HepG2 (cell line): Measurements from ENCODE around the gene ITIH1. TPM values are rescaled to one million over a fixed set of nuclear protein-coding genes. Genes with fewer than 3 reads are reported as not detected.

ENCODE experiments used
- AFF4 ChIP-seq: sonication (generic); formaldehyde crosslinking; IDR thresholded peaks from 2 replicates; pipeline ENCODE4 v1.4.0; 2020; ENCODE audit warnings: missing genetic modification reagents
- AGO2 ChIP-seq: fragments of 200-400 bp; formaldehyde crosslinking; optimal IDR thresholded peaks from 2 replicates; pipeline ENCODE3; 2017; ENCODE audit warnings: mild to moderate bottlenecking, low read depth, low read length, moderate library complexity
- CC2D1A ChIP-seq: sonication (generic); formaldehyde crosslinking; IDR thresholded peaks from 2 replicates; pipeline ENCODE4 v1.8.1; 2023; ENCODE audit warnings: mild to moderate bottlenecking, missing genetic modification reagents
- DMAP1 ChIP-seq: IDR thresholded peaks from 2 replicates; pipeline ENCODE4 v1.6.1; 2016
- FIP1L1 ChIP-seq: fragments of 200-400 bp; formaldehyde crosslinking; IDR thresholded peaks from 2 replicates; pipeline ENCODE4 v1.6.1; 2018; ENCODE audit warnings: low read depth, mild to moderate bottlenecking, low read length, moderate library complexity, borderline replicate concordance; ENCODE audit not compliant: insufficient read depth
- FOSL1 ChIP-seq: sonication (generic); formaldehyde crosslinking; IDR thresholded peaks from 2 replicates; pipeline ENCODE4 v1.9.0; 2021; ENCODE audit warnings: missing genetic modification reagents, borderline replicate concordance
- FOXJ3 ChIP-seq: sonication (generic); formaldehyde crosslinking; IDR thresholded peaks from 2 replicates; pipeline ENCODE4 v1.4.0; 2020; ENCODE audit warnings: missing genetic modification reagents, mild to moderate bottlenecking, borderline replicate concordance
- GTF3A ChIP-seq: sonication (generic); formaldehyde crosslinking; conservative IDR thresholded peaks from 2 replicates; pipeline ENCODE4 v1.4.0; 2020; ENCODE audit warnings: mild to moderate bottlenecking, missing genetic modification reagents
- HNF4G ChIP-seq, 2 experiments: sonication (generic) in 1 of 2; formaldehyde crosslinking in 1 of 2; IDR thresholded peaks; 2 replicates each; pipeline versions ENCODE4 v1.4.0 to v1.6.1; 2011 to 2020; ENCODE audit warnings: borderline replicate concordance in 2 of 2, low read depth in 2 of 2, mild to moderate bottlenecking in 2 of 2, low read length in 1 of 2, missing genetic modification reagents in 1 of 2, moderate library complexity in 1 of 2
- HNRNPL ChIP-seq: fragments of 200-400 bp; formaldehyde crosslinking; IDR thresholded peaks from 2 replicates; pipeline ENCODE4 v1.6.1; 2017; ENCODE audit warnings: mild to moderate bottlenecking, low read depth, low read length
- HOXA9 ChIP-seq: sonication (generic); formaldehyde crosslinking; IDR thresholded peaks from 2 replicates; pipeline ENCODE4 v1.8.1; 2022; ENCODE audit warnings: missing genetic modification reagents, mild to moderate bottlenecking, moderate library complexity, borderline replicate concordance
- KDM2A ChIP-seq: sonication (generic); formaldehyde crosslinking; IDR thresholded peaks from 2 replicates; pipeline ENCODE4 v1.4.0; 2020; ENCODE audit warnings: low read depth, missing genetic modification reagents, borderline replicate concordance
- POLR2G ChIP-seq: fragments of 200-400 bp; formaldehyde crosslinking; IDR thresholded peaks from 2 replicates; pipeline ENCODE4 v1.6.1; 2018; ENCODE audit warnings: mild to moderate bottlenecking, low read depth, low read length, moderate library complexity
- STAT5B ChIP-seq: sonication (generic); formaldehyde crosslinking; IDR thresholded peaks from 2 replicates; pipeline ENCODE4 v1.4.0; 2020; ENCODE audit warnings: missing genetic modification reagents
- ZNF136 ChIP-seq: sonication (generic); formaldehyde crosslinking; IDR thresholded peaks from 2 replicates; pipeline ENCODE4 v1.8.1; 2022; ENCODE audit warnings: low read depth, mild to moderate bottlenecking, moderate library complexity, missing genetic modification reagents
- ZNF431 ChIP-seq: sonication (generic); formaldehyde crosslinking; IDR thresholded peaks from 2 replicates; pipeline ENCODE4 v1.9.0; 2022; ENCODE audit warnings: missing genetic modification reagents, low read depth, mild to moderate bottlenecking, borderline replicate concordance
- ZNF569 ChIP-seq: sonication (generic); formaldehyde crosslinking; IDR thresholded peaks from 2 replicates; pipeline ENCODE4 v1.5.0; 2020; ENCODE audit warnings: mild to moderate bottlenecking, missing genetic modification reagents, moderate library complexity, borderline replicate concordance
- ZNF724P ChIP-seq: sonication (generic); formaldehyde crosslinking; IDR thresholded peaks from 2 replicates; pipeline ENCODE4 v1.8.0; 2022; ENCODE audit warnings: missing genetic modification reagents, borderline replicate concordance
- polyA plus RNA-seq, 8 experiments: library from polyadenylated mRNA; depleted of rRNA in 3 of 8; stranded (reverse) in 7 of 8; unstranded in 1 of 8; fragments of >200 nt; fragmentation: Illumina TruSeq in 4 of 8; extraction: Trizol in 4 of 8; gene quantifications; 2 replicates each; pipeline versions ENCODE4 v1.2.1 to v1.2.3, GENCODE V29; 2011 to 2016; ENCODE audit warnings: low read depth in 4 of 8, missing spikeins in 1 of 8, mixed read lengths in 1 of 8; ENCODE audit not compliant: insufficient read depth in 1 of 8
- total RNA-seq, 5 experiments: library from RNA; depleted of rRNA; stranded (reverse); fragments of >200 nt; fragmentation: Illumina TruSeq; extraction: Trizol; gene quantifications; 2 replicates each; pipeline ENCODE4 v1.2.3, GENCODE V29; 2016; ENCODE audit warnings: low read depth in 1 of 5
- TF ChIP-seq, protein P1 (sequence below): IDR thresholded peaks from 2 replicates; pipeline ENCODE4 v1.6.1; 2012; ENCODE audit warnings: inconsistent platforms
- TF ChIP-seq, protein P2 (sequence below): sonication (generic); formaldehyde crosslinking; IDR thresholded peaks from 2 replicates; pipeline ENCODE4 v1.4.0; 2020; ENCODE audit warnings: missing genetic modification reagents
- TF ChIP-seq, protein P3 (sequence below): sonication (generic); formaldehyde crosslinking; IDR thresholded peaks from 2 replicates; pipeline ENCODE4 v1.4.0; 2020; ENCODE audit warnings: missing genetic modification reagents, borderline replicate concordance

Gene ITIH1
- total and polyA plus RNA-seq, 2 of the 13 experiments (the other 11 are each of a cell fraction or from before 2014, with no cell fraction given) = 12.3 to 19.6 TPM

GRCh38 chr3:52795298-52795900 is 18.0 kb downstream of the ITIH1 start (continued):
- TF ChIP-seq ZNF724P (CRISPR knock-in tag) = peak; percentile 61; the same call in 1 of the 2 replicates
- no peak for TF ChIP-seq STAT5B (CRISPR knock-in tag)
- TF ChIP-seq DMAP1 (CRISPR knock-in tag) = 0 out of 2 replicates have a peak, but pooled peaks have one; percentile 46
- TF ChIP-seq AFF4 = no peak
- no peak for TF ChIP-seq HNRNPL
- TF ChIP-seq, protein P1, sequence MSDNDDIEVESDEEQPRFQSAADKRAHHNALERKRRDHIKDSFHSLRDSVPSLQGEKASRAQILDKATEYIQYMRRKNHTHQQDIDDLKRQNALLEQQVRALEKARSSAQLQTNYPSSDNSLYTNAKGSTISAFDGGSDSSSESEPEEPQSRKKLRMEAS = peak; percentile 81
- no peak for TF ChIP-seq AGO2
- TF ChIP-seq FIP1L1 = no peak
- TF ChIP-seq, protein P2, sequence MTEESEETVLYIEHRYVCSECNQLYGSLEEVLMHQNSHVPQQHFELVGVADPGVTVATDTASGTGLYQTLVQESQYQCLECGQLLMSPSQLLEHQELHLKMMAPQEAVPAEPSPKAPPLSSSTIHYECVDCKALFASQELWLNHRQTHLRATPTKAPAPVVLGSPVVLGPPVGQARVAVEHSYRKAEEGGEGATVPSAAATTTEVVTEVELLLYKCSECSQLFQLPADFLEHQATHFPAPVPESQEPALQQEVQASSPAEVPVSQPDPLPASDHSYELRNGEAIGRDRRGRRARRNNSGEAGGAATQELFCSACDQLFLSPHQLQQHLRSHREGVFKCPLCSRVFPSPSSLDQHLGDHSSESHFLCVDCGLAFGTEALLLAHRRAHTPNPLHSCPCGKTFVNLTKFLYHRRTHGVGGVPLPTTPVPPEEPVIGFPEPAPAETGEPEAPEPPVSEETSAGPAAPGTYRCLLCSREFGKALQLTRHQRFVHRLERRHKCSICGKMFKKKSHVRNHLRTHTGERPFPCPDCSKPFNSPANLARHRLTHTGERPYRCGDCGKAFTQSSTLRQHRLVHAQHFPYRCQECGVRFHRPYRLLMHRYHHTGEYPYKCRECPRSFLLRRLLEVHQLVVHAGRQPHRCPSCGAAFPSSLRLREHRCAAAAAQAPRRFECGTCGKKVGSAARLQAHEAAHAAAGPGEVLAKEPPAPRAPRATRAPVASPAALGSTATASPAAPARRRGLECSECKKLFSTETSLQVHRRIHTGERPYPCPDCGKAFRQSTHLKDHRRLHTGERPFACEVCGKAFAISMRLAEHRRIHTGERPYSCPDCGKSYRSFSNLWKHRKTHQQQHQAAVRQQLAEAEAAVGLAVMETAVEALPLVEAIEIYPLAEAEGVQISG (CRISPR knock-in tag) = peak; percentile 89
- peak; percentile 68; the same call in 1 of the 2 replicates for TF ChIP-seq FOXJ3 (CRISPR knock-in tag)
- TF ChIP-seq ZNF136 = no peak
- TF ChIP-seq KDM2A (CRISPR knock-in tag) = peak; percentile 42; the same call in 1 of the 2 replicates
- TF ChIP-seq CC2D1A (CRISPR knock-in tag) = 0 out of 2 replicates have a peak, but pooled peaks have one; percentile 75
- no peak for TF ChIP-seq POLR2G
- 0 out of 2 replicates have a peak, but pooled peaks have one; percentile 23 for TF ChIP-seq ZNF431
- no peak for TF ChIP-seq HNF4G (IDR thresholded peaks at IDR 0.05; ENCODE audit: borderline replicate concordance, low read depth, low read length)
- peak; percentile 70; the same call in 1 of the 2 replicates for TF ChIP-seq HNF4G (CRISPR knock-in tag; IDR thresholded peaks at IDR 0.05; ENCODE audit: borderline replicate concordance, low read depth)
- TF ChIP-seq, protein P3, sequence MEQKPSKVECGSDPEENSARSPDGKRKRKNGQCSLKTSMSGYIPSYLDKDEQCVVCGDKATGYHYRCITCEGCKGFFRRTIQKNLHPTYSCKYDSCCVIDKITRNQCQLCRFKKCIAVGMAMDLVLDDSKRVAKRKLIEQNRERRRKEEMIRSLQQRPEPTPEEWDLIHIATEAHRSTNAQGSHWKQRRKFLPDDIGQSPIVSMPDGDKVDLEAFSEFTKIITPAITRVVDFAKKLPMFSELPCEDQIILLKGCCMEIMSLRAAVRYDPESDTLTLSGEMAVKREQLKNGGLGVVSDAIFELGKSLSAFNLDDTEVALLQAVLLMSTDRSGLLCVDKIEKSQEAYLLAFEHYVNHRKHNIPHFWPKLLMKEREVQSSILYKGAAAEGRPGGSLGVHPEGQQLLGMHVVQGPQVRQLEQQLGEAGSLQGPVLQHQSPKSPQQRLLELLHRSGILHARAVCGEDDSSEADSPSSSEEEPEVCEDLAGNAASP (CRISPR knock-in tag) = peak; percentile 88
- TF ChIP-seq HOXA9 (CRISPR knock-in tag) = no peak
- TF ChIP-seq ZNF569 = 0 out of 2 replicates have a peak, but pooled peaks have one; percentile 9
- no peak for TF ChIP-seq GTF3A (CRISPR knock-in tag)
- TF ChIP-seq FOSL1 (CRISPR knock-in tag) = no peak
